Activated T-helper 1 cell treated with anti-CD3 and anti-CD28 coated beads, Interleukin-2, amount 50 U/mL, for 16 hours (primary cell): ENCODE data around the gene OTUD7B.
A peak's percentile ranks its signal among the peaks of the same experiment; 100 is the strongest.

ENCODE experiments used
- DNase-seq, 2 donors: peaks; one replicate each; pipeline ENCODE4 v3.0.0-alpha.2; 2020; ENCODE audit warnings: low read depth in 1 of 2, low spot score in 1 of 2

The OTUD7B gene

DNA sequence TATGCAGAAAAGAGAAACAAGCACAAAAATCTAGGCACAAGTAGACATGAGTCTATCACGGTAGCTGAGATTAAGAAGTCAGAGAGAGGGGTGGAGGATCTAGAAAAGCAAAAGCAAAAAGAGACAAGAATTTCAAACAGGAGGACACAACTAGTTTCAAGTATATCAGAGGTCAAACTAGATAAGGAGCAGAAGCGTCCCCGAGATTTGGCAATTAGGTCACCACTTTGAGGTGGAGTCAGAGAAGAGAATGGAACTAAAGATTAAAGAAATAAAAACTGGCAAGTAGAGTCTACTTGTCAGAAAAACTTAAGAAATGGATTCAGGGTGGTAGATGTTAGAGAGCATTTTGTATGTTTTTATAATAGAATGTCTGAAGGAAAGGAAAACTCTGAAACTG, 85.2 kb downstream of the OTUD7B start:
- DNase-seq: no peak

DNA sequence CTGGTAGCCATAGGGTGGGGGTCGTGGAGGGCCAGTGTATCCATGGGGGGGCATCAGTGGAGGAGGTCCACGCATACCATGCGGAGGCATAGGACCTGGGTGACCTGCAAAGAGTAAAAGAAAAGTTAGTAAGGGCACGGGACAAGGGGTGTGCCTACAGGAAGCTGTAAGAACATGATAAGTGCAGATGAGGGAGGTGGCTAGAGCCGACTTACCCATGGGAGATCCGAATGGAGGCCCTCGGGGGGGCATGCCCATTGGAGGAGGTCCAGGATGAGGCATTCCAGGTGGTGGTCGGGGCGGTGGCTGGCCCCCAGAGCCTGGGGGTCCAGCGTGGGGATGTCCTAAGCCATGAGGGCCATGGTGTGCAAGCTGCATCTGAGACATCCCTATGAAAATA, 86.9 kb downstream of the OTUD7B start:
- DNase-seq: no peak

DNA sequence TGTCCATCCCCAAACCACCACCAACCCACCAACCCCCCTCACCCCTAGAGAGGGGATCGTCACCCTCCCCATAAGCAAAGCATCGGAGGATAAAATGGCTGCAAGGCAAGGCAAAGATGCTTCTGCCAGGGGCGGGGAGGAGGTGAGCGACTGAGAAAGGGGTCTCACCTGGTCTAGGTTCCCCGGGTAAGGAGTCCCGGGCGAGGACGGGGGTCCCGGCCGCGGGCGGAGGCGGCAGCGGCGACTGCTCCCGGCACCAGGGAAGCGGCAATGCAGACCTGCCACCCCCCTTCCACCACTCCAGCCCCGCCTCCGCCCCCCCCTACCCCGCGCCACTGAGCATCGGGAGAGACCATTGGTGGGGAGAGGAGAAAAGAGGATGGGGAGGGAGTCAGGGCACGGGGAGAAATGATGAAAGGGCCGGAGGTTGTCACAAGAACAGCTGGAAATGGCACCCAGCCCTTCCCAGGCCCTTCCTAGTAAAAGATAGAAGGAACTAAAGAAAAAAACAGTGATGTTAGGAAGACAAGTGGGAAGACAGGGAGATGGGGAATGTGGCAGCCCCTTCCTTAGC, 92.9 kb downstream of the OTUD7B start, which contains the start of gene SV2A:
Gene SV2A (minus strand): TSS at position 274 of the 574 bp plus-strand sequence. CDS start 4,004 bp downstream, outside the sequence.
- peak in 1 of 2 donors; percentile 29 for DNase-seq

DNA sequence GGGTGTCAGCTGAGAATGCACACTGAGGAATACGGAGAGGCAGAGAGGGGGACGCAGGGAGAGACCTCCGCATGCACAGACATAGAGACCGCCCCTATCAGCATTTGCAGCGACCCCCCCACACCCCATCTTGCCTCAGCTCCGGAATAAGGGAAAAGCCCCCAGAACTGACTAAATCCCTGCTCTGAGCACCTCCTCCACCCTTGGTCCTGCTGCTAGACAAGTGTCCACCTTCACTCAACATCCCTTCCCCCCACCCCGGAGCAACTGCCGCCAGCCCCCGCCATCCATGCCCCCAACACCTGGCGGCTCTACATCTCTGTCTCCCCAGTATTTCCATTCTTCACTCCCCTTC, 93.7 kb downstream of the OTUD7B start:
- no peak for DNase-seq

DNA sequence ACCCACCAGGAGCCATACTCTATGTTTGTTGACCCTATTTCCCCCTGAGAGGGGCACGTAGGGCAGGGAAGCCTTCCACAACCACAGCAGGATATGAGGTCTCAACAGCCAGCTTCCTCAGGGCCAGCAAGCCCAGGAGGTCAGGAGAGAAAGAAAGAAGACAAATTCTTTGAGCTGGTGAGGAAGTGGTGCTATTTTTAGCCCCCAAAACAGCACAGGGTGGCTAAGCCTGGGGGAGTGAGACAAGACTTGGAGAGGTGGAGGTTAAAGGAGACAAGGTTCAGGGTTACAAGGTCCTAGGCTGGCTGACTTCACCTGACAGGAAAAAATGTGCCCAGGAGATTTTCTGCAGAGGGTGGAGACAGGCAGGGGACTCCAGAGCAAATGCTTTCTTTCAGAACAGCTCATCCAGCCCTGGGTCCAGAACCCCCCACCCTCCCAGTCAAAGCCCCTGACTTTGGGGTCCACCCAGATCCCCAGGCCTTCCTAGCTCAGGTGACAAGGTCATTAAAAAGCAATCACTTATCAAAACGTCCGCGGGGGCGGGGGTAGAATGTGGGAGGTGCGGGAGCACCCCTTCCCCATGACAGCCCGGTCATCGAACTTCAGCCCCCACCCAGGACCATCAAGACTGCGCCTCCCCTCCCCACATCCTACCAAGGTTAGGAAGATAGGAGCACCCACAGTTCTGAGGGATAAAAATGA, 94.2 kb downstream of the OTUD7B start:
- no peak for DNase-seq

DNA sequence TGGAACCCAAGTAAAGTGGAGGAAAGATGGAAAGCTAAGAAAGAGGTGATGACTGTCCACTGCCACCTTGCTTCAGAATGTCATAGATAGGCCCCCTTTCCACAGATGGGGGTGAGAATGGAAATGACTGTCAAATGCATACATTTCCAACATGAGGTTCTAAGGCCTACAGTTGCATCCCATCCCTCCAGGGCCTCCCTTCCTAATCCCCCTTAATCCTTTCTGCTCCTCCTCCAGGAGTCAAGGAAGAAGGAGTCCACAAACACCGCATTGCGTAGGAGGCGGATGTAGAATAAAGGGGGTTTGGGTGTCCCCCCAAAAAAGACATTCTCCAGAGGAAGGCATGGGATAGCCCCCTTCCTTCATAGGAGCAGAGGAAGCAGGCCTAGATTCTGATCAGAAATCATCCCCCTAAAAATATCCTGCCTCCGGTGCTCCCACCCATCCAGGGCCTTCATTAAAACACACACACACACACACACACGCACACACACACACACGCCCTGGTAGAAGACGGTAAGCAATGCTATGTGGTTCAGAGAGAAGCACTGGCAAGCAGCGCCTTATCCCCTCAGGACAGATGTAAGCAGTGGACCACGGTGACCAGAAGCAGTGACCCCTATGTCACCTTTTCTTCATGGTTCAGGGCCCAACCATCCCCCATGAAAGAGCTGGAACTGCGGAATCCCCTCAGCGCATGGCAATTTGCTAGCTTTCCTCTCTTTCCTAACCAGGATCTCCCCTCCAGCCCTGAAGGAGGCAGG, 94.9 kb downstream of the OTUD7B start:
- no peak for DNase-seq

DNA sequence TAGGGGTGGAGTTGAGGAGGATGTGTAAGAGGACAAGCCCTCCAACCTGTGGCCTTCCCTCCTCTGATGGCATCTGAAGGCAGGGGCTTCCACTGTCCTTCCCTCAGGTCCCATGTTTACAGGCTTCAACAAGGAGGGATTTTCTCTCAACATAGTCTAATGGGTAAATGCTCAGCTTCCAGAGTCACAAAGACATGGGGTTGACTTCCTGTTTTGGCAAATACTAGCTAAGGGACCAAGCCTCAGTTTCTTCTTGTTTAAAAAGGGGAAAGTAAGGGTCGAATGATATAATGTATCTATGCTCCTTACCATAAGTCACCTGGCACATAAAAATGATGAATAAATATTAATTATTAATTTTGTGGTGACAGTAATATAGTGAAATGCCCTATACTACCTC, 96.0 kb downstream of the OTUD7B start:
- no peak for DNase-seq

DNA sequence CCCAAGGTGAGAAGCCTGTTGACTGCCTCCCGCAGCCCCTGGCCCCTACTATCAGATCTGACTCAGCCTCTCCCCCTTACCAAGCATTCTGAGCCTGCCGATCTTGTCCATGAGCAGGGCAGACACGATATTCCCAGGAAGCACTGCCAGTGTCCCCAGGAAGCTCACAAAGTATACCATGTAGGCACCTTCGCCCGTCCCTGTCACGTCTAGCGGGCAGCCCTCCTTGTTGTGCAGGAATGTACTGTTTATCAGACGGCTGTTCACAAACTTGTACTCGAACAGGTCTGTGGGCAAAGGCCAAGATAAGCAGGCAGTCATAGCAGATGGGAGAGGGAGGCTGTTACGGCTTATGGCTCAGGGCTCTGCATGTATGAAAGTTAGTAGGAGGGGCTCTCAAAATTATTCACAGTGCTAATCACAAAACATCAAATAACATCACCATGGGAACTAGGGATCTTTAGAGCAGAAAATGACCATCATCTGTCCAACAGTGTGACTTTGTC, 103.9 kb downstream of the OTUD7B start:
- no peak for DNase-seq

DNA sequence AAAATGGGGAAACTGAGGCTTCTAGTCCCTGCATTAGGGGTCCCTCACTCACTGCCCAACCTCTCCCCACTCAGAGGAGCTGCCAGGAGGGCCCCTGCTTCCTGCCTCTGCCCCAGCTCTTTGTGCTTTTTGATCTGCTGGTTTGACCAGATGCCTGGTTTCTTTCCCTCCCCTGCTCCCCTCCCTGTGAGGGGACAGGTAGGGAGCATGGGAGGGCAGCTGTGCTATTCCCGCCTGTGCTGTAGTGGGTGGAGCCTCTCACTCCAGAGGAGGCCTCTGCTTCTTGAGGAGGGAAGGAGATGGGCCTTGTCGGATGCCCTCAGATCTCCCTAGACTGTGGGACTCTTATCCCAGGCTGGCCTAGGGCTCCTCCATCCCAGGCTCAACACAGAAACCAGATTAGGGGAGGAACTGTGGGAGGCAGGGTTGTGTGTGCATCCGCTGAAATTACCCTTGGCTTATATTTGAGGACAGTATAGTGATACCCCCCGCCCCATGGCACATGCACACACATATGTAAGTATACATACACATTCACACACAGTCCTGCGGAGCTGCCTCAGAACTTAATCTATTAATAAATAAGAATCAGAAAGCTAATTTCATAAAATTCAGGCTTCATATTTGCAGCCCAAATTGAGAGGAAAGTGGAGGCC, 106.6 kb downstream of the OTUD7B start:
- DNase-seq: no peak

DNA sequence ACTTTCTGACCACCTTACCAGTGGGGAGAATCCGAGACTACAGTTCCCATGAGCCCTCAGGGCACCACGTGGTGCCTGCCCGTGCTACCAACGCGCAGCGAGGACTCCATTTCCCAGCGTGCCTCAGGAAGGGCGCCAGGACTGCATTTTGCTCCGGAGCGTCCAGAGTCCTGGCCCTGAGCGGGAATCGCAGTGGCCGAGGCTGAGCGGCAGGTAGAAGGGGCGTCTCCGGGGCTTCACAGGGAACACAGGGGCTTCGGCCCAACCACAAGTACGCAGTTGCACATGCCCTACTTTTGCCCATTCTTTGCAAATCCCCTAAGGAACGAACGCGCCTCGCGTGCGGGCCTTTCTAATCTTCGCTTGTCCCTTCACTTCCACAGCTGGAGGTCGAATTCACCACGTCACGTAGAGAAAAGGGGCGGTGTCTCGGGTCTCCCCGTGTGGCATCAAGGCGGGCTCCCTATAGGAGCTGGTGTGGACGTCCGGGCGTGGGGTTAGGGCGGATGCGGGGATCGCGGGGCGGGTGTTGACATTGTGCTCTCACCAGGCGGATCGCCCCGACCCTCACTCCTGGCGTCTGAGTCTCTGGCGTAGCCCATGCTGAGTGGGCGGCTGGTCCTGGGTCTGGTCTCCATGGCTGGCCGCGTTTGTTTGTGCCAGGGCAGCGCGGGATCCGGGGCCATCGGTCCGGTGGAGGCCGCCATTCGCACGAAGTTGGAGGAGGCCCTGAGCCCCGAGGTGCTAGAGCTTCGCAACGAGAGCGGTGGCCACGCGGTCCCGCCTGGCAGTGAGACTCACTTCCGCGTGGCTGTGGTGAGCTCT, 110.9 kb downstream of the OTUD7B start, which contains the start of gene BOLA1:
Gene BOLA1 (plus strand): TSS at position 109 of the 825 bp plus-strand sequence. CDS start 492 bp downstream, at position 601.
- peak; percentile 49 to 67 for DNase-seq

DNA sequence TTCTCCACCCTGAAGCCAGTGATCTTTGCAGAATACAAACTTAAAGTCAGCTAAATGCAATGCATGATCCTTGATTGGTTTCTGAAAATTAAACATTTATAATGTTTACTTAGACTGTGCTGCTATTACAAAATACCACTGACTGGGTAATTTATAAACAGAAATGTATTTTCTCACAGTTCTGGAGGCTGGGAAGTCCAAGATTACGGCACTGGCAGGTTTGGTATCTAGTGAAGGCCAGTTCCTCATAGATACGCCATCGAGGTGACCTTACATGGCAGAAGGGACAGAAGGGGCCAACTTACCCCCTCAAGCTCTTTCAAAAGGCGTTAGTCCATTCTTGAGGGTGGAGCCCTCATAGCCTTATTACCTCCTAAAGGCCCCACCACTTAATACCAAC, 114.0 kb downstream of the OTUD7B start:
- DNase-seq: no peak

DNA sequence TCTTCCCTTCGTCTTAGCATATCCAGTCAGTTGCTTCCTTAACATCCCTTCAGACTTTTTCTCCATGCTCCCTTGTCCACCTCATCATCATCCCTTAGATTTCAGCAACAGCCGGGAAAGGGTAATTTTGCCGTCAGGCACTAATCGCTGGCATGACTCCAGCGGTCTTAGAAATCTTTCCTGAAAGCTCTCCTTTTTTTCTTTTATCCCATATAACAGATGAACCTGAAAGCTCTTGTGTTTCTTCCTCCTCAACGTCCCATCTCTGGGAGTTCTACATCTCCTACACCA, 121.6 kb downstream of the OTUD7B start:
- DNase-seq: no peak

DNA sequence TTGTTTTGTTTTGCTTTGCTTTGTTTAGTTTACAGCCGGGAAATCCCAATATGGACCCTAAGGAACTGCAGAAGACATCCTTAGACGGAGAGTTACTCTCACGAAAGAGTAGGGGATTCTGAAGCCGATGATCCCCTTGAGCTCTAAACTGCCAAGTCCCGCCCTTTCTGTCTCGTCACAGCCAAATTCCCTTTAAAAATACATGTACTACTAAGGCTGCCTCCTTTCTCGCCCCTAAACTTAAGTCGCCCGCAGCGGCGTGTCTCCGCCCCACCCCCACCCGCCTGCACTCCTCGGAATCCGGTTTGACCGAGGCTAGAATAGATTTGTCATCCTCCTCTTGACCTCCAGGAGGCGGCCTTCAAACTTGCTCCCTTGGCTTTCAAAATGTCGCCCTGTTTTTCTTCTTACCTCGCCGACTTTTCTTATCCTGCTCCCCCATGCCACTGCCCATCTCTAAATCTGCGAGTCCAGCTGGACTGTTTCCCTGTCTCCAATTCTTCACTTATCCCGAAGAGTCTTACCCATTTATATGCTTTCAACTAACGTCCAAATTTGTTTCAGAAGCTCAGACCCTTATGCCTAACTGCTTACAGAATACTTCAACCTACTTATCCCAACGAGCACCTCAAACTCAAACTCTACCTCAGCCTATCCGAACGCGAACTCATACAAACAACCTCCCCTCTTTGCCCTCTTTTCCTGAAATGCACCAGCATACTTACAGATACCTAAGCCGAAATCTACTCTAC, 122.1 kb downstream of the OTUD7B start:
- DNase-seq: peak; percentile 23 to 47
